GM21717 (cell line): ENCODE results near the gene PRKCA.

Source experiments
- ATAC-seq: cut with Tn5 transposase; IDR thresholded peaks from one replicate; pipeline ENCODE4 v1.9.1; 2021; ENCODE audit warnings: mild to moderate bottlenecking, moderate library complexity; ENCODE audit not compliant: unreplicated experiment

PRKCA gene

GRCh38 chr17:66671156-66671555 is 368.7 kb downstream of the PRKCA start:
- no peak for ATAC-seq

- no peak for ATAC-seq
Observed at GRCh38 chr17:66673668-66674276, 371.4 kb downstream of the PRKCA start.

- no peak for ATAC-seq
Observed at GRCh38 chr17:66675273-66675990, 373.0 kb downstream of the PRKCA start.

- no peak for ATAC-seq
Observed at GRCh38 chr17:66675991-66676371, 373.6 kb downstream of the PRKCA start.

- no peak for ATAC-seq
Observed at GRCh38 chr17:66676421-66676820, 374.0 kb downstream of the PRKCA start.

GRCh38 chr17:66677201-66677981 is 375.0 kb downstream of the PRKCA start:
- no peak for ATAC-seq

- no peak for ATAC-seq
Observed at GRCh38 chr17:66678061-66678460, 375.6 kb downstream of the PRKCA start.

GRCh38 chr17:66678827-66679226 is 376.4 kb downstream of the PRKCA start:
- ATAC-seq, result no peak

GRCh38 chr17:66679631-66680517 is 377.5 kb downstream of the PRKCA start:
- ATAC-seq, result no peak

- no peak for ATAC-seq
Observed at GRCh38 chr17:66682283-66682682, 379.9 kb downstream of the PRKCA start.

- ATAC-seq, result no peak
Observed at GRCh38 chr17:66684261-66684660, 381.8 kb downstream of the PRKCA start.

- ATAC-seq, result no peak
Observed at GRCh38 chr17:66684731-66685130, 382.3 kb downstream of the PRKCA start.

- no peak for ATAC-seq
Observed at GRCh38 chr17:66686601-66687000, 384.2 kb downstream of the PRKCA start.

- ATAC-seq, result no peak
Observed at GRCh38 chr17:66687570-66688284, 385.3 kb downstream of the PRKCA start.

GRCh38 chr17:66689221-66689620 is 386.8 kb downstream of the PRKCA start:
- no peak for ATAC-seq

- no peak for ATAC-seq
Observed at GRCh38 chr17:66690166-66690565, 387.8 kb downstream of the PRKCA start.

GRCh38 chr17:66691644-66692420 is 389.4 kb downstream of the PRKCA start:
- ATAC-seq, result no peak

GRCh38 chr17:66692421-66692690 is 389.9 kb downstream of the PRKCA start:
- no peak for ATAC-seq

- ATAC-seq, result no peak
Observed at GRCh38 chr17:66695098-66695497, 392.7 kb downstream of the PRKCA start.

GRCh38 chr17:66698270-66698669 is 395.9 kb downstream of the PRKCA start:
- no peak for ATAC-seq
